Transverse colon (tissue), 4 donors: ENCODE results near the gene VPS33A.

Experiments
- CTCF ChIP-seq, 5 experiments: fragments of 200-600 bp in 3 of 5; fragments of 450-650 bp in 2 of 5; sonication (generic) in 3 of 5; IDR thresholded peaks; 1 replicate in 2 of 5; 2 replicates in 3 of 5; pipeline ENCODE4 v1.5.1; 2016 to 2017; ENCODE audit warnings: antibody characterized with exemption in 5 of 5, inconsistent platforms in 3 of 5, mild to moderate bottlenecking in 2 of 5, moderate library complexity in 1 of 5
- POLR2AphosphoS5 ChIP-seq, 3 donors: sonication (generic); formaldehyde crosslinking; IDR thresholded peaks; one replicate each; pipeline ENCODE4 v1.6.1; 2016; ENCODE audit warnings: antibody characterized with exemption in 3 of 3

DNA sequence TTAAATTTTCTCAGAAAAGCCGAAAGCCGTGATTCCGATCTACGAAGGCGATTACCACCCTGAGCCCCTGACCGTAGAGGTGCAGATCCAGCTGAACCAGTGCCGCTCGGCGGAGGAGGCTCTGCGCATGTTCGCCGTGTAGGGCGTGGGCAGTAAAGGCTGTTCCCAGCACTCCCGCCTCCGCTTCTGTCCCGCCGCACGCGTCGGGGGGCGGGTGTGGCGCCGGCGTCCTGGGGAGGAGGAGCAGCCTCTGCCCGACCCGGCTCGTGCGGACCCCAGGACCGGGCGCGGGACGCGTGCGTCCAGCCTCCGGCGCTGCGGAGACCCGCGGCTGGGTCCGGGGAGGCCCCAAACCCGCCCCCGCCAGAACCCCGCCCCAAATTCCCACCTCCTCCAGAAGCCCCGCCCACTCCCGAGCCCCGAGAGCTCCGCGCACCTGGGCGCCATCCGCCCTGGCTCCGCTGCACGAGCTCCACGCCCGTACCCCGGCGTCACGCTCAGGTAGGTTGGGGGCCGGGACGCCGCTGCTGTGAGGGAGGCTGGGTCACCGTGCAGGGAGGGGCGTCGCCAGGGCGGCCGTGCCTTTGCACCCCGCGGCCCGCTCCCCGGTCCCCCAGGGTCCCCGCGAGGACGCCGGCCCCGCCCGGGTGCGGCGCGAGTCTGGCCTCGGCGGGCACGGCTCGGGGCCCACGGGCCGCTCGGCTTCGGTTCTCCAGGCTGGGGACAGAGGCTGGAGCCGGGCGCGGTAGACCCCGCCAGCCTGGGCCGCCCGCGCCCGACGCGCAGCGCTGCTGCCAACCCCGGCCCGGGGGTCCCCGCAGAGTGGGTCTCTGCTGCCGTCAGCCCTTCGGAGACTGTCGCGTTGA is 62.8 kb downstream of the VPS33A start, which contains the start of gene B3GNT4:
- TF ChIP-seq CTCF (IDR thresholded peaks at IDR 0.05): no peak
- no peak for TF ChIP-seq POLR2AphosphoS5 (IDR thresholded peaks at IDR 0.05)
